ENCODE measurements around the gene DDI2.

DNA sequence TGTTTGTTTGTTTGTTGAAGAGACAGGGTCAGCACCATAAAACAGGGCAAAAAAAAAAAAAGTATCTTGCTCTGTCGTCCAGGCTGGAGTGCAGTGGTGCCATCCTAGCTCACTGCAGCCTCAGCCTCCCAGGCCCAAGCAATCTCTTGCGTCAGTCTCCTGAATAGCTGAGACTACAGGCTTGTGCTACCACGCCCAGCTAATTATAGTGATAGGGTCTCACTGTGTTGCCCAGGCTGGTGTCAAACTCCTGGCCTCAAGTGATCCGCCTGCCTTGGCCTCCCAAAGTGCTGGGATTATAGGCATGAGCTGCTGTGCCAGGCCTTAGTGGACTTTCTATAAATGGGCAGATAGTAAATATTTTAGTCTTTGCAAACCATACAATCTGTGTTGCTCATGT is 19.2 kb downstream of the DDI2 start:
- TF ChIP-seq, protein P1, sequence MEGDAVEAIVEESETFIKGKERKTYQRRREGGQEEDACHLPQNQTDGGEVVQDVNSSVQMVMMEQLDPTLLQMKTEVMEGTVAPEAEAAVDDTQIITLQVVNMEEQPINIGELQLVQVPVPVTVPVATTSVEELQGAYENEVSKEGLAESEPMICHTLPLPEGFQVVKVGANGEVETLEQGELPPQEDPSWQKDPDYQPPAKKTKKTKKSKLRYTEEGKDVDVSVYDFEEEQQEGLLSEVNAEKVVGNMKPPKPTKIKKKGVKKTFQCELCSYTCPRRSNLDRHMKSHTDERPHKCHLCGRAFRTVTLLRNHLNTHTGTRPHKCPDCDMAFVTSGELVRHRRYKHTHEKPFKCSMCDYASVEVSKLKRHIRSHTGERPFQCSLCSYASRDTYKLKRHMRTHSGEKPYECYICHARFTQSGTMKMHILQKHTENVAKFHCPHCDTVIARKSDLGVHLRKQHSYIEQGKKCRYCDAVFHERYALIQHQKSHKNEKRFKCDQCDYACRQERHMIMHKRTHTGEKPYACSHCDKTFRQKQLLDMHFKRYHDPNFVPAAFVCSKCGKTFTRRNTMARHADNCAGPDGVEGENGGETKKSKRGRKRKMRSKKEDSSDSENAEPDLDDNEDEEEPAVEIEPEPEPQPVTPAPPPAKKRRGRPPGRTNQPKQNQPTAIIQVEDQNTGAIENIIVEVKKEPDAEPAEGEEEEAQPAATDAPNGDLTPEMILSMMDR (IDR thresholded peaks at IDR 0.05; ENCODE audit: poor library complexity, severe bottlenecking): no peak
- TF ChIP-seq SMC3 (conservative IDR thresholded peaks at IDR 0.05; ENCODE audit: poor library complexity): no peak

Measured in neural cell (in vitro differentiated cells).